GM23338 (cell line): ENCODE measurements around the gene MORC1. TPM values are rescaled to one million over a fixed set of nuclear protein-coding genes. Genes with fewer than 3 reads are reported as not detected.

Source experiments
- polyA plus RNA-seq: library from polyadenylated mRNA; unstranded; fragments of >200 nt; fragmentation: Nextera tagmentation; extraction: Ambion mirVana; gene quantifications from 2 replicates; pipeline ENCODE4 v1.2.1, GENCODE V29; 2016
- small RNA-seq: library from RNA; depleted of rRNA; stranded (forward); fragments of <200 nt; gene quantifications from one replicate; pipeline ENCODE3, GENCODE V24; 2014; ENCODE audit warnings: low replicate concordance
- total RNA-seq: library from RNA; depleted of rRNA; stranded (reverse); fragments of >200 nt; shearing (Covaris generic); gene quantifications from 2 replicates; pipeline ENCODE4 v1.2.3, GENCODE V29; 2014; rRNA removed

The MORC1 gene
- total and polyA plus RNA-seq, 2 experiments from 2014 or later = not detected

Small RNAs within 50 kb of the gene (small RNA-seq; reads per million reads assigned to genes)
- not detected for gene RF00012

Other genes starting within 250 kb of the MORC1 start
- not detected in 2 replicates for gene GUCA1C, start 164.3 kb downstream of the MORC1 start, total RNA-seq
- gene GUCA1C, start 164.3 kb downstream of the MORC1 start, polyA plus RNA-seq = not detected in 2 replicates
- not detected in 2 replicates for gene C3orf85, start 18.6 kb upstream of the MORC1 start, total RNA-seq
- not detected in 2 replicates for gene C3orf85, start 18.6 kb upstream of the MORC1 start, polyA plus RNA-seq
- gene DPPA2, start 198.4 kb upstream of the MORC1 start, total RNA-seq = 9.3 and 14.3 TPM in 2 replicates
- 18.9 and 21.5 TPM in 2 replicates for gene DPPA2, start 198.4 kb upstream of the MORC1 start, polyA plus RNA-seq
- 806 and 878 TPM in 2 replicates for gene DPPA4, start 219.4 kb upstream of the MORC1 start, total RNA-seq
- 546 and 574 TPM in 2 replicates for gene DPPA4, start 219.4 kb upstream of the MORC1 start, polyA plus RNA-seq